Ascending aorta (tissue), 2 donors: Measurements from ENCODE around the gene STK35. TPM values are rescaled to one million over a fixed set of nuclear protein-coding genes. Genes with fewer than 3 reads are reported as not detected.

ENCODE experiments used
- DNase-seq, 2 donors: peaks; one replicate each; pipeline ENCODE4 v3.0.0-alpha.2; 2019; ENCODE audit warnings: low spot score in 2 of 2
- H3K27ac ChIP-seq, 2 donors: fragments of 200-600 bp; sonication (generic); one replicate each; pipeline ENCODE4 v1.5.1; 2016 to 2017; ENCODE audit warnings: mild to moderate bottlenecking in 1 of 2
- H3K27me3 ChIP-seq: fragments of 200-600 bp; sonication (generic); one replicate; pipeline ENCODE4 v1.5.1; 2017
- H3K36me3 ChIP-seq, 2 donors: fragments of 200-600 bp; sonication (generic); one replicate each; pipeline ENCODE4 v1.5.1; 2016
- H3K4me1 ChIP-seq, 2 donors: fragments of 200-600 bp; sonication (generic); one replicate each; pipeline ENCODE4 v1.5.1; 2016 to 2017; ENCODE audit warnings: mild to moderate bottlenecking in 1 of 2
- H3K4me3 ChIP-seq, 2 donors: fragments of 200-600 bp; sonication (generic); one replicate each; pipeline ENCODE4 v1.5.1; 2016 to 2017; ENCODE audit warnings: mild to moderate bottlenecking in 1 of 2
- H3K9me3 ChIP-seq, 2 donors: fragments of 200-600 bp; sonication (generic); one replicate each; pipeline ENCODE4 v1.5.1; 2016
- CTCF ChIP-seq, 3 experiments: fragments of 200-600 bp in 2 of 3; fragments of 450-650 bp in 1 of 3; sonication (generic) in 2 of 3; IDR thresholded peaks; one replicate each; pipeline ENCODE4 v1.5.1; 2016 to 2019; ENCODE audit warnings: antibody characterized with exemption in 3 of 3, mild to moderate bottlenecking in 1 of 3, moderate library complexity in 1 of 3
- intact Hi-C: fragments of 100-400 bp; cut with DNase I; formaldehyde crosslinking; loops from one replicate; pipeline ENCODE4 v1.15.1; 2023
- total RNA-seq: library from RNA; depleted of rRNA; stranded (reverse); fragments of >200 nt; gene quantifications from one replicate; pipeline ENCODE4 v1.1.0, GENCODE V29; 2016

Gene STK35
- total RNA-seq, 1 donor from 2014 or later, result 11.2 TPM

GRCh38 chr20:2124564-2125213, 23.1 kb downstream of the STK35 start:
- intact Hi-C loops, result no loop called here
- H3K36me3 ChIP-seq, result no peaks in the 10 kb centered on the region
- H3K4me3 ChIP-seq, result no peak overlapping the region
- H3K27ac ChIP-seq, result no peak overlapping the region
- peaks cover 0 to 3% of the 10 kb centered on the region in 2 donors for H3K4me1 ChIP-seq
- TF ChIP-seq CTCF (IDR thresholded peaks at IDR 0.05), result no peak
- H3K9me3 ChIP-seq, result no peaks in the 10 kb centered on the region
- H3K27me3 ChIP-seq, result no peaks in the 10 kb centered on the region
- no peak for DNase-seq

- TF ChIP-seq CTCF (IDR thresholded peaks at IDR 0.05), result no peak
- intact Hi-C loops, result no loop called here
- Histone ChIP-seq H3K4me1 (peaks cover 0 to 3% of the 10 kb centered on the region in 2 donors), H3K27ac (peak overlapping the region in 1 of 2 donors; percentile 13), H3K36me3 (no peaks in the 10 kb centered on the region), H3K9me3 (no peaks in the 10 kb centered on the region), H3K4me3 (no peak overlapping the region), H3K27me3 (no peaks in the 10 kb centered on the region)
- DNase-seq, result no peak
Measured at GRCh38 chr20:2125474-2126112, 24.0 kb downstream of the STK35 start.

- H3K36me3 ChIP-seq, result no peaks in the 10 kb centered on the region
- peaks cover 3 to 6% of the 10 kb centered on the region in 2 donors for H3K4me1 ChIP-seq
- H3K27ac ChIP-seq, result no peak overlapping the region
- intact Hi-C loops, result no loop called here
- TF ChIP-seq CTCF (IDR thresholded peaks at IDR 0.05), result no peak
- no peaks in the 10 kb centered on the region for H3K27me3 ChIP-seq
- no peaks in the 10 kb centered on the region for H3K9me3 ChIP-seq
- no peak overlapping the region for H3K4me3 ChIP-seq
- DNase-seq, result no peak
Measured at GRCh38 chr20:2127238-2127637, 25.6 kb downstream of the STK35 start.

- TF ChIP-seq CTCF (IDR thresholded peaks at IDR 0.05), result no peak
- intact Hi-C loops, result no loop called here
- Histone ChIP-seq H3K9me3 (no peaks in the 10 kb centered on the region), H3K4me3 (no peak overlapping the region), H3K4me1 (peaks cover 9 to 13% of the 10 kb centered on the region in 2 donors), H3K27ac (no peak overlapping the region), H3K27me3 (no peaks in the 10 kb centered on the region), H3K36me3 (no peaks in the 10 kb centered on the region)
- no peak for DNase-seq
Measured at GRCh38 chr20:2128542-2128941, 26.9 kb downstream of the STK35 start.

GRCh38 chr20:2130062-2130591, 28.5 kb downstream of the STK35 start:
- H3K4me3 ChIP-seq, result no peak overlapping the region
- TF ChIP-seq CTCF (IDR thresholded peaks at IDR 0.05), result no peak
- no peaks in the 10 kb centered on the region for H3K9me3 ChIP-seq
- H3K27me3 ChIP-seq, result no peaks in the 10 kb centered on the region
- intact Hi-C loops, result no loop called here
- no peaks in the 10 kb centered on the region for H3K36me3 ChIP-seq
- no peak overlapping the region for H3K27ac ChIP-seq
- peaks cover 9 to 20% of the 10 kb centered on the region in 2 donors for H3K4me1 ChIP-seq
- no peak for DNase-seq
